ENCODE results near the gene CMTR2. TPM values are rescaled to one million over a fixed set of nuclear protein-coding genes. Genes with fewer than 3 reads are reported as not detected.

CMTR2 gene
- polyA plus RNA-seq, 1 of the 3 experiments (the other 2 are of a cell fraction), result 7.2 TPM

- POLR2A ChIA-PET, result no interaction called here
- no peaks in the 10 kb centered on the region for H3K79me2 ChIP-seq (ENCODE audit: insufficient read depth)
Measured at GRCh38 chr16:71262391-71262790, 26.8 kb downstream of the CMTR2 start.

DNA sequence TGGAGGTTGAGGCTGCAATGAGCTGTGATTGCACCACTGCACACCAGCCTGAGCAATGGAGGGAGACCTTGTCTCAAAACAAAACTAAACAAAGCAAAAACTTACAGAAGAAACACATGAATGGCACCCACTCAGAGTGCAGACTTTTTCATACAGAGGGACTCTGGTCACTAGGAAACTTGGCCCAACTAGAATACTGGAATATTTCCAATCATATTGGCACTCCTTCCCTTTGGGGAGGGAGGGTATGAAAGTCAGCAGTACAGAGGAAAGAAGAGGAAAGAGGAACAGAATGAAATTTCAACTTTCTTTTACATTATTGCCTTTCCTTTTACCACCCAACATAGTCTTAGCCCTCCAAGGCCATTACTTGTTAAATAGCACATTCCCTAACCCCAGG, 28.2 kb downstream of the CMTR2 start:
- H3K9ac ChIP-seq, result no peak overlapping the region
- no peak overlapping the region for H3K27ac ChIP-seq (ENCODE audit: low read depth in 2 of 2, low read length in 1 of 2)
- no peak for DNase-seq
- H3K9me3 ChIP-seq, result no peaks in the 10 kb centered on the region
- H2AFZ ChIP-seq (ENCODE audit: low read depth), result no peak overlapping the region
- CTCF ChIA-PET, result interaction anchor here (1.7 kb wide), 1 partner anchor 11 kb away, joined by 5 read pairs; no protein-coding TSS in a partner anchor
- H3K27me3 ChIP-seq (ENCODE audit: insufficient read depth), result no peaks in the 10 kb centered on the region; the same call in 1 of the 2 replicates
- H3K4me1 ChIP-seq (ENCODE audit: control insufficient read depth in 1 of 2, insufficient read depth in 2 of 2, low read depth in 1 of 2, low read length in 1 of 2), result peaks cover 0 to under 1% of the 10 kb centered on the region in 2 experiments; a peak in 2 of 4 replicates
- TF ChIP-seq YY1 (IDR thresholded peaks at IDR 0.05; ENCODE audit: low read depth) (no peak), FOSL2 (IDR thresholded peaks at IDR 0.05; ENCODE audit: borderline replicate concordance, low read depth) (no peak), GABPA (IDR thresholded peaks at IDR 0.05; ENCODE audit: low read depth) (no peak), IRF3 (IDR thresholded peaks at IDR 0.05; ENCODE audit: low read depth, low read length) (no peak), EZH2phosphoT487 (IDR thresholded peaks at IDR 0.05; ENCODE audit: borderline replicate concordance, low read depth) (no peak)
- POLR2A ChIA-PET, result no interaction called here
- H3K79me2 ChIP-seq (ENCODE audit: insufficient read depth), result no peaks in the 10 kb centered on the region
- H4K20me1 ChIP-seq (ENCODE audit: insufficient read depth), result no peaks in the 10 kb centered on the region
- H3K4me3 ChIP-seq (ENCODE audit: low read depth in 2 of 2, low read length in 1 of 2), result no peak overlapping the region
- no peak overlapping the region for H3K4me2 ChIP-seq
- no peaks in the 10 kb centered on the region for H3F3A ChIP-seq (replicated peaks; ENCODE audit: insufficient read depth)
- H3K9me2 ChIP-seq, result no peaks in the 10 kb centered on the region
- H3K36me3 ChIP-seq (replicated peaks in 1 of 2; ENCODE audit: control insufficient read depth in 1 of 2, insufficient read depth in 2 of 2, low read length in 1 of 2), result no peaks in the 10 kb centered on the region

More at GRCh38 chr16:71262391-71262790, 26.8 kb downstream of the CMTR2 start:
- 44% methylated on average over 4 of the region's 5 CpGs for WGBS (ENCODE audit: low lambda C conversion rate)
- H3K9me3 ChIP-seq, result no peaks in the 10 kb centered on the region
- no peaks in the 10 kb centered on the region for H4K20me1 ChIP-seq (ENCODE audit: insufficient read depth)
- no peaks in the 10 kb centered on the region for H3F3A ChIP-seq (replicated peaks; ENCODE audit: insufficient read depth)
- no peaks in the 10 kb centered on the region for H3K36me3 ChIP-seq (replicated peaks in 1 of 2; ENCODE audit: control insufficient read depth in 1 of 2, insufficient read depth in 2 of 2, low read length in 1 of 2)
- H3K9me2 ChIP-seq, result no peaks in the 10 kb centered on the region
- no peak for TF ChIP-seq TAF1 (IDR thresholded peaks at IDR 0.05; ENCODE audit: borderline replicate concordance, low read depth, low read length)
- no peak for TF ChIP-seq MXI1 (IDR thresholded peaks at IDR 0.05; ENCODE audit: low read depth, low read length)
- TF ChIP-seq GATA2 (CRISPR knock-in tag; IDR thresholded peaks at IDR 0.05), result no peak
- no peak for TF ChIP-seq NRF1 (IDR thresholded peaks at IDR 0.05; ENCODE audit: low read depth, low read length)
- H3K9ac ChIP-seq, result no peak overlapping the region
- DNase-seq, result no peak
- H2AFZ ChIP-seq (ENCODE audit: low read depth), result no peak overlapping the region
- no peaks in the 10 kb centered on the region for H3K27me3 ChIP-seq (ENCODE audit: insufficient read depth)
- H3K4me1 ChIP-seq (ENCODE audit: control insufficient read depth in 1 of 2, insufficient read depth in 2 of 2, low read depth in 1 of 2, low read length in 1 of 2), result no peaks in the 10 kb centered on the region
- H3K4me3 ChIP-seq (ENCODE audit: low read depth in 2 of 2, low read length in 1 of 2), result no peak overlapping the region
- H3K4me2 ChIP-seq, result no peak overlapping the region
- CTCF ChIA-PET, result no interaction called here
- no peak overlapping the region for H3K27ac ChIP-seq (ENCODE audit: low read depth in 2 of 2, low read length in 1 of 2)

DNA sequence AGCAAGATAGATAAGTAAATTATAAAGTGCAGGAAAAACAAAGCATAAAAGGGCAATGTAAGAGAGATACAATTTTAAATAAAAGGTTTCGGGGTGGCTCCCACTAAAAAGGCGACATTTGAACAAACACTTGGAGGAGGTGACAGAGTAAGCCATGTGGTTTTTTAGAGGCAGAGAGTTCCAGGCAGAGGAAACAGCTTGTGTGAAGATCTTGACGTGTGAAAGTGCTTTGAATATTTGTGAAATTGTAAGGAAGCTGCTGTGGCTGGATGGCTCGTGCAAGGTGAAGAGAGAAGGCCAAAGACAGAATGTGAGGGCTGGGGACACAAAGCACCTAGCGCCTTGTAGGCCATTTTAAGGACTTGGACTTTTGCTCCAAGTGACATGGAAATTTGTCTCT, 30.1 kb downstream of the CMTR2 start:
- Histone ChIP-seq H3K27me3 (ENCODE audit: insufficient read depth) (no peaks in the 10 kb centered on the region; the same call in 1 of the 2 replicates), H2AFZ (ENCODE audit: low read depth) (no peak overlapping the region), H4K20me1 (ENCODE audit: insufficient read depth) (no peaks in the 10 kb centered on the region), H3K4me1 (ENCODE audit: control insufficient read depth in 1 of 2, insufficient read depth in 2 of 2, low read depth in 1 of 2, low read length in 1 of 2) (peaks cover 0 to 9% of the 10 kb centered on the region in 2 experiments; a peak in 2 of 4 replicates), H3K9ac (no peak overlapping the region), H3K27ac (ENCODE audit: low read depth in 2 of 2, low read length in 1 of 2) (no peak overlapping the region), H3K36me3 (replicated peaks in 1 of 2; ENCODE audit: control insufficient read depth in 1 of 2, insufficient read depth in 2 of 2, low read length in 1 of 2) (no peaks in the 10 kb centered on the region), H3K4me2 (no peak overlapping the region), H3K9me3 (no peaks in the 10 kb centered on the region), H3F3A (replicated peaks; ENCODE audit: insufficient read depth) (no peaks in the 10 kb centered on the region), H3K79me2 (ENCODE audit: insufficient read depth) (no peaks in the 10 kb centered on the region), H3K4me3 (ENCODE audit: low read depth in 2 of 2, low read length in 1 of 2) (no peak overlapping the region), H3K9me2 (no peaks in the 10 kb centered on the region)
- TF ChIP-seq RAD21 (IDR thresholded peaks at IDR 0.05; ENCODE audit: low read length) (no peak), FOXM1 (IDR thresholded peaks at IDR 0.05; ENCODE audit: low read depth) (no peak), SIN3A (IDR thresholded peaks at IDR 0.05; ENCODE audit: borderline replicate concordance, low read depth, low read length) (no peak), JUND (IDR thresholded peaks at IDR 0.05) (no peak)
- DNase-seq, result no peak
- POLR2A ChIA-PET, result no interaction called here
- CTCF ChIA-PET, result interaction anchor here (0.7 kb wide), 1 partner anchor 53 kb away, joined by 4 read pairs; no protein-coding TSS in a partner anchor
- 23% methylated on average over 5 of the region's 5 CpGs for WGBS (ENCODE audit: low lambda C conversion rate)
